ENCODE data around the gene SHISAL1.

The SHISAL1 gene

DNA sequence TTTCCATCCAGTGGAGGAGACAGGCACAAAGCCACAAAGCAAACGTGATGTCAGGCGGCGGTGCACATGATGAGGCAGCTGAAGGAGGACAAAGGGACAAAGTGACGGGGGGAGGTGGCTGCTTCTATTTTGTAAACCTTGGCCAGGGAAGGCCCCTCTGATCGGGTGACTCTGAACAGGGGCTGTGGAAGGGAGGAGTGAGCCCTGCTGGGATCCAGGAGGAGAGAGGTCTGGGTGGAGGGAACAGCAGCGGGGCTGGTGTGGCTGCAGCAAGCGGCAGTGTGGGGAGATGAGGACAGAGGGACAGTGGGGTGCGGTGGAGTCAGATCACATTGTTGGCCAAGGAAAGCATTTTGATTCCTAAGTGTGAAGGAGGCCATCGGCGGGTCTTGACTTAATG lies 36.7 kb downstream of the SHISAL1 start:
- DNase-seq = no peak

DNA sequence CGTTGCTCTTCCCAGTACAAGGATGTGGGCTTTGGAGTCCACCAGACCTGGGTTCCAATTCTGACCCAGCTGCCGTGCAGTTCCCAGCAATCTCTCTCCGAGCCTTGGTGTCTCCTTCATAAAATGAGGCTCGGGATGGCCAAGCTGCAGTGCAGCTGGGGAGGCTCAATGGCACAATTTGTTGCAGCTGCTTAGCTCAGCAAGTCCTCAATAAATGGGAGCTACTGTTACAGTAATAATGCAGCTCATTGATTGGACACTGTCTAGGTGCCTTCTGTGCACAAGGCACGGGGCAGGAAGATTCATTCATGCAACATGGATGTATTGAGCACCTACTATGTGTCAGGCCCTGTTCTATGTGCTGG lies 37.1 kb downstream of the SHISAL1 start:
- DNase-seq = no peak

DNA sequence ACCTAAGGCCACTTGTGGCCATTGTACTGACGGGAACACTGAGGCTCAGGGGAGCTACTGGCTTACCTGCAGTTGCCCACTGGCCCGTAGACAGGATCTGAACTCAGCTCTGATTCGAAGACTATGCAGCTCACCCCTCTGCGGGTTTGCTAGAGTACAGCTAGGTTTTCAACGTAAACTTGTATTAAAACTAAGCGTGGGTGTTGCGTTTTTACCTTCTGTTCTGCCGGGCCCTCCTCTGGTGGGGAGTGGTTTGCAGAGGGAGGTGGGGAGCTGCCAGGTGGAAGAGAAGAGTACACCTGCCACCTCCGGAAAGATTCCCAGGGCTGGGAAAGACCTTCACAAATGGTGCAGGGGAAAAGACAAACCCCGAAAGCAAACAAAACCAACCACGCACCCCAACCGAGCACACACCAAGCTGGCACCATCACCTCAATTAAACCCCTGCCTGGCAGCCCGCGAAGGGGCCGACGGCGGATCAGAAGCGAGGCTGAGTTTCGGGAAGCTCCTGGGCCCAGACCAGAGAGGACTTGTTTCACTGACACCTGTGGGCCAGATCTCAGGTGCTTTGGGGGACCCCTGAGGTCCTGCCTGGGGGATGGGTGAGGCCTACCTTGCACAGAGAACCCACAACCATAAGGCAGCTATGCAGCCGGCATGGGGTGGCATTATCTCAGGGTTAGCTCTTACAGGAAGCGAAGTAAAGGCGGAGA lies 37.7 kb downstream of the SHISAL1 start:
- no peak for DNase-seq

- DNase-seq = no peak
Observed at GRCh38 chr22:44273175-44273574, 39.6 kb downstream of the SHISAL1 start.

DNA sequence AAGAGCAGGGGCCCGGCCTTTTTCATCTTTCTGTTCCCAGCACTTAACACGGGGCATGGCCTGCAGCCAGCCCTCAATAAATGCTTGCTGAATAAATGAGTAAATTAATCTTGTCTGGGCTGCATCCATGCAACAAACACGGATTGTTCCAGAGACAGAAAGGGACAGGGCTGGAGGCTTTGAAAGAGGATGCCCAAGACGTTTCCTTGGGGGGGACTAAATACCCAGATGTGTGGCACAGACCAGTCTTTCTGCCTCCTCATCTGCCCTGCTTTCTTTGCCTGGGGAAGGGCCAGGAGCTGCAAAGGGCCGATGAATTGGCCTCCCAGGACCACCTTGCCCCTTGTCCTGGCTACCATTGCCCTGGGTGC lies 40.4 kb downstream of the SHISAL1 start:
- DNase-seq = no peak

GRCh38 chr22:44271732-44272400 lies 40.9 kb downstream of the SHISAL1 start:
- no peak for DNase-seq

- no peak for DNase-seq
Observed at GRCh38 chr22:44271010-44271500, 41.7 kb downstream of the SHISAL1 start.

GRCh38 chr22:44270556-44270880 lies 42.2 kb downstream of the SHISAL1 start:
- no peak for DNase-seq

- no peak for DNase-seq
Observed at GRCh38 chr22:44269757-44270555, 42.8 kb downstream of the SHISAL1 start.

DNA sequence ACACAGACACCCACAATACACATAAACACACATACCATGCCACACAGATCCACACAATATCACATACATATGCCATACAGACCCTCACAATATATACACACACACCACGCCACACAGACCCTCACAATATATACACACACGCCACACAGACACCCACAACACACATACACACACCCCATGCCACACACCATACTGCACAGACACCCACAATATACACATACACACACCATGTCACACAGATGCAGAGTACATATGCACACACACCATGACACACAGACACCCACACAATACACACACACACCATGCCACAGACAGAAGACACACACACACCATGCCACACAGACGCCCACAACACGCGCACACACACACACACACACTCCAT lies 43.6 kb downstream of the SHISAL1 start:
- DNase-seq = no peak

- no peak for DNase-seq
Observed at GRCh38 chr22:44268431-44269116, 44.2 kb downstream of the SHISAL1 start.

DNA sequence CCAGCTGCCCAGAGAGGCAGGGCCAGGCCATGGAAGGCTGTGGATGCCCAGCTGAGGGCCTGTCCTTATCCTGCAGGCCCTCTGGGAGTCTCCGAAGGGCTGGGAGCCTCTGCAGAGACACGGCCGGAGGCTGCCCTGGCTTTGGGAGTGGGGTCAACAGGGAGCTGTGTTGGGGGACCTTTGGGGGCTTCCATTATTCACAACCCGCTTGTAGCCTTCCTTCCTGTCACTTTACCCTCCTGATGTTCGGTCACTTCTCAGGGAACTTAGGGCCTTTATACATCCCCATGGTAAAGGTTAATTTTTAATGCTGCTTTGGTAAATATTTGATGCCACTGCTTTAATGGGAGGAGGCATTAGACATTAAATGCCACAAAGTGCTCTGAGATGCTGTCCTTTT lies 44.9 kb downstream of the SHISAL1 start:
- DNase-seq = no peak

DNA sequence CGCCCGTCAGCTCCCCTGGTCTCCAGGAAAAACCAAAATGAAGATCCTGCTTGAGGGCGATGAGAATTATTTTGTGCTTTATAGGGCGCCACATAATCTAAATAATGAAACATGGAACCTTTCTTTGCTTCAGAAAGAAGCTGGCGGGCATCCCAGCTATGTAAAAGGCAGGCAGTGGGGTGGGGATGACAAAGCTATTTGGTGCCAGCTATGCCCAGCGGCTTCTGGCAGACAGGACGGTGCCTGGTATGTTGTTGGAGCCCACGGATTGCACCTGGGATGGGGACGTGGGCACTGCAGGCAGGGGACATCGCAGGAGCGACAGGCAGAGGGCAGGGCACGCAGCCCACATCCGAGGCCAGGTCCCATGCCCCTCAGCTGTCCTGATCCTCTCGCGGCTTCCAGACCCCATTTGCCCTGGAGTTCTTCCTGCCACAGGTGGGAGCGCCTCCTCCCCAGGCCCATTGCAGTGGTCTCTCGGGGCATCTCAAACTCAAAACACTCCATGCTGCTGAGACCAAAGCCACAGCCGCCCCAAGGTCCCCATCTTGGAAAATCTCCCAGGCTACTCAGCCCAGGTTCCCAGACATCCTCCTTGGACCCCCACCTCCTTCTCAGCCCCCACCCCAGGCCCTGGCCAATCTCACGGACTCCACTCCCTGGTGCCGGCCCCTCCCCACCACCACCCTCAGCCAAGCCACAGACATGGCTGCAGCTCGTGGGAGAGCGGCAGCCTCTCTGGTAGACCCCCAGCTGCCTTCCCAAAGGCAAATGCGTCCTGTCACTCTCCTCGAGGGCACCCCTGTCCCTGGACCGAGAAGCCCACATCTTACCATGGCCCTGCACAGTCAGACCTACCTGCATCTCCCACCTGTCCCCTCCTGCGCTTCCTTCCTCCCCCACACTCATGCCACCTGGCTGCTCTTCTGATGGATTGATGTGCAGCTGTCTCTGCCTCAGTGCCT lies 45.7 kb downstream of the SHISAL1 start:
- no peak for DNase-seq

DNA sequence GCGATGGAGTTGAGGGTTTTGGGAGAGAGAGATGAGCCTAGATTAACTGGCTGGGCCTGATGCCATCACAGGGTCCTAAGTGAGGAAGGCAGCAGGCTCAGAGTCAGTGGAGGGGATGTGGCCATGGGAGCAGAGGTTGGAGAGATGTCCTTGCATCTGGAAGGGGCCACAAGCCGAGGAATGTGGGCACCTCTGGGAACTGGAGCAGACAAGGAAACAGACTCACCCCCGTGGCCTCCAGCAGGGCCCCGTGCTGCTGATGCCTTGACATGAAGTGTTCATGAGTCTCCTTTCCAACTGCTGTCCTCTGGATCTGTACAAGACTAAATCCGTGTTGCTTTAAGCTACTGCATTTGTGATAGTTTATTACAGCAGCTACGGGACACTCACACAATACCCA lies 49.2 kb downstream of the SHISAL1 start:
- DNase-seq = no peak

DNA sequence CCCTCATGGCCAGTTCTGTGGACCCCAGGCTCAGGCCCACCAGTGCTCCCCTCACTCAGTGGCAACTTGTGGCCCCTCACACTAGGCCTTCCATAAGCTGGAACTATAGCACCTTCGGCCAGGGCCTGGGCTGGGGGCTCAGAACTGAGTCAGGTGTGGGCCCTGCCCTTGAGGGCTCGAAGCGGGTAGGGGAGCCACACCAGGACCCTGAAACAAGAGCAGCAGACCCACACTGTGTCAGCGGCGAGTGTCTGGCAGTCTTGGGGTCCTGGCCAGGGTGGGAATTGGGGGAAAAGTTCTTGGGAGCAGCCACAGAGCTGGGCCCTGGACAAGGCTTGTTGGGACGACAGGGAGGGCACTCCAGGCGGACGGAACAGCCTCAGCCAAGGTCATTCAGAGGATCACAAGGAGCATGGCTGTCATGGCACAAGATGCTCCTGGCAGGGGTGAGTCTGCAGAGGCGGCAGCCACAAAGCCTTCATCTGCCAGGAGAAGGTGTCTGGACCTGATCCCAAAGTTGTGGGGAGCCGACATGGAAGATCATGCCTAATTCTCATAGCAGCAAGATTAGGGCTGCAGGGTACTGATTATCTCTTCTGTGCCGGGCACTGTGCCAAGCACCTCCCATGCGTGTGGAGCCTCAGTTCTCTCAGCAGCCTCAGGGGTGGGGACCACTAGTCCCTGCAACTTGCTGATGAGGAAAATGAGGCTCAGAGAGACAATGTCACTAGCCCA lies 50.7 kb downstream of the SHISAL1 start:
- no peak for DNase-seq

- no peak for DNase-seq
Observed at GRCh38 chr22:44261164-44261860, 51.4 kb downstream of the SHISAL1 start.

DNA sequence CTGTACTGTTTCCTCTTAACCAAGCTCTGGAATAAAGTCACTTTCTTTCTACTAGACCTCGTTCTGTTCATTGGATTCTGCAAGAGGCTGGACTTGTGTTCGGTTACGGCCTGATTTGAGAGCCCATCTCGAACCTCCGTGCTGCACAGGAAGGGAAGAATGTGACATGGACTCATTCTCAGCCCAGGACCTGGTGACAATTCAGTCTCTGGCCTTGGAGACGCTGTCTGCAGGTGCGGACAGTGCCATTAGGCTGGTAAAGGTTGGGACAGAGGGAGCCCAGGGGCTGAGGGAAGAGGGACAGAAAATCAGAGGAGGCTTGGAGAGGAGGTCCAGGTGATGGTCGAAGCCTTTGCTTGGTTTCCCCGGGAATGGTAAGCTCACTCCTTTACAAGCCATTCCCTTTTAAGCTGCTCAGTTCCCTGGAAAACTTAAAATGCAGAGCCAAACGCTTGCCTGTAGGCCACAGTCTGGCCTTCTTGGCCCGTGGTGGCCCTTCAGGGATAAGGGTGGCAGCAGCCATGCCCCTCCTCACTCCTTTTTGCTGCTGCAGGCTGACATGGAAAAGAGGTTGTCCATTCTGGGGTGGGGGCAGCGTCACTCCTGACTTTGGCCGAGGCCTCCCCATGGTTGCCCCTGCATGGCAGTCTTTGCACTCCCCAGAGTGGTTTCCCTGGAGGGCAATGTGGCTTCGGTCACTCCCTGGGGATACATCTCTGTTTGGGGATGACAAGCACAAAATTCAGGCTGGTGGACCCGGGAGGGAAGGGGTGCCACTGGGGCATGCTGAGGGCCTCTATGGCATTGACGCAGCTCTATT lies 52.3 kb downstream of the SHISAL1 start:
- DNase-seq = no peak

GRCh38 chr22:44259366-44260215 lies 53.2 kb downstream of the SHISAL1 start:
- DNase-seq = no peak
